ENCODE results near the gene DHDDS. TPM values are rescaled to one million over a fixed set of nuclear protein-coding genes. Genes with fewer than 3 reads are reported as not detected.

Gene DHDDS
- total and polyA plus RNA-seq, 2 of the 13 experiments (the other 11 are each of a cell fraction or from before 2014, with no cell fraction given) = 18.9 to 28.3 TPM

DNA sequence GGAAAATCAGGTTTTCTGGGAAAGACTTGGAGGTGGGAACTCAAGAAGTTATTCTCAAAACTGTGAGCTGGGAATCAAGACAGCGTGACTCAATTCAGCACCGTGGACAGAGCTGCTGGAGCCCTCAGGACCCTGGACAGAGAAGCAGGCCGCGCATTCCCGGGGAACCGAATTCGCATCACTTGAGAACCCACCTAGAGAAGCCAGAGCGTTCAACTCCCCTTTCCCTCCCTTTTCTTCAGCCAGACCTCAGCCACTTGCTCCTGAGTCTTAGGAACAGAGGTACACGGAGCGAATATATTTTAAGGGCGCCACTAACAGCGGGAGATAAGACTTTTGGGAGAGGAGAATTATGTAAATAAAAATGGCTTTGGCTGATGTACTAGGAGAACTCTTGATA lies 23.5 kb upstream of the DHDDS start (continued):
- TF ChIP-seq, protein P1, sequence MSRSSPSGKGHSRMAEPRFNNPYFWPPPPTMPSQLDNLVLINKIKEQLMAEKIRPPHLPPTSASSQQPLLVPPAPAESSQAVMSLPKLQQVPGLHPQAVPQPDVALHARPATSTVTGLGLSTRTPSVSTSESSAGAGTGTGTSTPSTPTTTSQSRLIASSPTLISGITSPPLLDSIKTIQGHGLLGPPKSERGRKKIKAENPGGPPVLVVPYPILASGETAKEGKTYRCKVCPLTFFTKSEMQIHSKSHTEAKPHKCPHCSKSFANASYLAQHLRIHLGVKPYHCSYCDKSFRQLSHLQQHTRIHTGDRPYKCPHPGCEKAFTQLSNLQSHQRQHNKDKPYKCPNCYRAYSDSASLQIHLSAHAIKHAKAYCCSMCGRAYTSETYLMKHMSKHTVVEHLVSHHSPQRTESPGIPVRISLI (CRISPR knock-in tag; IDR thresholded peaks at IDR 0.05; ENCODE audit: borderline replicate concordance) = peak; percentile 82; the same call in 1 of the 2 replicates
- TF ChIP-seq HDAC2 (CRISPR knock-in tag; IDR thresholded peaks at IDR 0.05) (peak; percentile 99), ZNF275 (CRISPR knock-in tag; IDR thresholded peaks at IDR 0.05; ENCODE audit: borderline replicate concordance) (peak; percentile 100), ZNF138 (CRISPR knock-in tag; IDR thresholded peaks at IDR 0.05; ENCODE audit: low read depth) (peak; percentile 100), PHF5A (CRISPR knock-in tag; IDR thresholded peaks at IDR 0.05; ENCODE audit: low read depth, unreplicated experiment) (peak; percentile 100), ZNF414 (CRISPR knock-in tag; IDR thresholded peaks at IDR 0.05) (peak; percentile 100), ZNF770 (CRISPR knock-in tag; IDR thresholded peaks at IDR 0.05) (peak; percentile 87), ISL2 (CRISPR knock-in tag; IDR thresholded peaks at IDR 0.05) (peak; percentile 98), ZNF232 (CRISPR knock-in tag; IDR thresholded peaks at IDR 0.05; ENCODE audit: borderline replicate concordance) (peak; percentile 100), THAP11 (CRISPR knock-in tag; IDR thresholded peaks at IDR 0.05) (peak; percentile 93), ZNF557 (CRISPR knock-in tag; IDR thresholded peaks at IDR 0.05) (peak; percentile 100), MAX (IDR thresholded peaks at IDR 0.05) (peak; percentile 81), ZNF83 (CRISPR knock-in tag; IDR thresholded peaks at IDR 0.05; ENCODE audit: borderline replicate concordance) (peak; percentile 100), NCOA1 (CRISPR knock-in tag; IDR thresholded peaks at IDR 0.05) (peak; percentile 100), THAP7 (CRISPR knock-in tag; IDR thresholded peaks at IDR 0.05) (peak; percentile 98), HMG20B (CRISPR knock-in tag; conservative IDR thresholded peaks at IDR 0.05) (peak; percentile 100)
- TF ChIP-seq, protein P2, sequence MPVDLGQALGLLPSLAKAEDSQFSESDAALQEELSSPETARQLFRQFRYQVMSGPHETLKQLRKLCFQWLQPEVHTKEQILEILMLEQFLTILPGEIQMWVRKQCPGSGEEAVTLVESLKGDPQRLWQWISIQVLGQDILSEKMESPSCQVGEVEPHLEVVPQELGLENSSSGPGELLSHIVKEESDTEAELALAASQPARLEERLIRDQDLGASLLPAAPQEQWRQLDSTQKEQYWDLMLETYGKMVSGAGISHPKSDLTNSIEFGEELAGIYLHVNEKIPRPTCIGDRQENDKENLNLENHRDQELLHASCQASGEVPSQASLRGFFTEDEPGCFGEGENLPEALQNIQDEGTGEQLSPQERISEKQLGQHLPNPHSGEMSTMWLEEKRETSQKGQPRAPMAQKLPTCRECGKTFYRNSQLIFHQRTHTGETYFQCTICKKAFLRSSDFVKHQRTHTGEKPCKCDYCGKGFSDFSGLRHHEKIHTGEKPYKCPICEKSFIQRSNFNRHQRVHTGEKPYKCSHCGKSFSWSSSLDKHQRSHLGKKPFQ (CRISPR knock-in tag; IDR thresholded peaks at IDR 0.05; ENCODE audit: insufficient replicate concordance) = peak; percentile 99
- TF ChIP-seq, protein P3, sequence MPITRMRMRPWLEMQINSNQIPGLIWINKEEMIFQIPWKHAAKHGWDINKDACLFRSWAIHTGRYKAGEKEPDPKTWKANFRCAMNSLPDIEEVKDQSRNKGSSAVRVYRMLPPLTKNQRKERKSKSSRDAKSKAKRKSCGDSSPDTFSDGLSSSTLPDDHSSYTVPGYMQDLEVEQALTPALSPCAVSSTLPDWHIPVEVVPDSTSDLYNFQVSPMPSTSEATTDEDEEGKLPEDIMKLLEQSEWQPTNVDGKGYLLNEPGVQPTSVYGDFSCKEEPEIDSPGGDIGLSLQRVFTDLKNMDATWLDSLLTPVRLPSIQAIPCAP (CRISPR knock-in tag; IDR thresholded peaks at IDR 0.05; ENCODE audit: low read depth) = peak; percentile 99
- TF ChIP-seq, protein P4, sequence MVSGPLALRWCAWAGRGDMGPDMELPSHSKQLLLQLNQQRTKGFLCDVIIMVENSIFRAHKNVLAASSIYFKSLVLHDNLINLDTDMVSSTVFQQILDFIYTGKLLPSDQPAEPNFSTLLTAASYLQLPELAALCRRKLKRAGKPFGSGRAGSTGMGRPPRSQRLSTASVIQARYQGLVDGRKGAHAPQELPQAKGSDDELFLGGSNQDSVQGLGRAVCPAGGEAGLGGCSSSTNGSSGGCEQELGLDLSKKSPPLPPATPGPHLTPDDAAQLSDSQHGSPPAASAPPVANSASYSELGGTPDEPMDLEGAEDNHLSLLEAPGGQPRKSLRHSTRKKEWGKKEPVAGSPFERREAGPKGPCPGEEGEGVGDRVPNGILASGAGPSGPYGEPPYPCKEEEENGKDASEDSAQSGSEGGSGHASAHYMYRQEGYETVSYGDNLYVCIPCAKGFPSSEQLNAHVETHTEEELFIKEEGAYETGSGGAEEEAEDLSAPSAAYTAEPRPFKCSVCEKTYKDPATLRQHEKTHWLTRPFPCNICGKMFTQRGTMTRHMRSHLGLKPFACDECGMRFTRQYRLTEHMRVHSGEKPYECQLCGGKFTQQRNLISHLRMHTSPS (CRISPR knock-in tag; IDR thresholded peaks at IDR 0.05; ENCODE audit: low read depth) = peak; percentile 90
